OCI-LY7 (cell line): Measurements from ENCODE around the gene CTSE. TPM values are rescaled to one million over a fixed set of nuclear protein-coding genes. Genes with fewer than 3 reads are reported as not detected.

Experiments
- BruUV-seq: library from RNA; stranded (reverse); fragments of 400-500 nt; replicated peaks from 2 replicates; lab custom pipeline; 2021; lab: Mats Ljungman, UMichigan
- CTCF ChIA-PET: fragments of 300-600 bp; sonication (Branson Sonifier 250); formaldehyde crosslinking; loops from one replicate; lab custom pipeline; 2022; ENCODE audit warnings: antibody characterized with exemption; ENCODE audit not compliant: unreplicated experiment; lab: Charles Lee
- POLR2A ChIA-PET: fragments of 300-600 bp; sonication (Branson Sonifier 250); formaldehyde crosslinking; loops from one replicate; lab custom pipeline; 2022; ENCODE audit warnings: antibody characterized with exemption; lab: Charles Lee
- DNase-seq: peaks from one replicate; pipeline ENCODE4 v3.0.0-alpha.2; 2015; ENCODE audit warnings: low spot score
- H2AFZ ChIP-seq: fragments of 200-600 bp; sonication (generic), shearing (Covaris generic); 2 replicates; pipeline ENCODE4 v1.6.1; 2014; ENCODE audit warnings: mild to moderate bottlenecking, antibody characterized with exemption, low read length, moderate library complexity
- H3K27ac ChIP-seq: fragments of 200-600 bp; sonication (generic); 2 replicates; pipeline ENCODE4 v1.5.1; 2014; ENCODE audit warnings: mixed run types, low read depth, mild to moderate bottlenecking, moderate library complexity, low read length, inconsistent platforms; ENCODE audit not compliant: poor library complexity, severe bottlenecking
- H3K36me3 ChIP-seq: fragments of 200-600 bp; sonication (generic); 2 replicates; pipeline ENCODE4 v1.6.1; 2014; ENCODE audit warnings: mild to moderate bottlenecking, antibody characterized with exemption, low read length, moderate library complexity, mixed read lengths; ENCODE audit not compliant: insufficient read depth
- H3K4me1 ChIP-seq: fragments of 200-600 bp; sonication (generic); 2 replicates; pipeline ENCODE4 v1.5.1; 2014; ENCODE audit warnings: mild to moderate bottlenecking, low read length; ENCODE audit not compliant: insufficient read depth, poor library complexity, severe bottlenecking
- H3K4me2 ChIP-seq: fragments of 200-600 bp; sonication (generic); 2 replicates; pipeline ENCODE4 v1.6.1; 2014; ENCODE audit warnings: mild to moderate bottlenecking, low read length
- H3K4me3 ChIP-seq: fragments of 200-600 bp; sonication (generic); 2 replicates; pipeline ENCODE4 v1.5.1; 2014; ENCODE audit warnings: mild to moderate bottlenecking, low read depth, low read length; ENCODE audit not compliant: poor library complexity, severe bottlenecking
- H3K79me2 ChIP-seq: fragments of 200-600 bp; sonication (generic); 2 replicates; pipeline ENCODE4 v1.6.1; 2016; ENCODE audit warnings: low read depth, mild to moderate bottlenecking, low read length, moderate library complexity, mixed read lengths; ENCODE audit not compliant: insufficient read depth
- H3K9me2 ChIP-seq: fragments of 200-600 bp; sonication (generic); 2 replicates; pipeline ENCODE4 v1.6.1; 2016; ENCODE audit warnings: mild to moderate bottlenecking, low read length, mixed read lengths; ENCODE audit not compliant: insufficient read depth
- H3K9me3 ChIP-seq: fragments of 200-600 bp; sonication (generic); 2 replicates; pipeline ENCODE4 v1.6.1; 2014; ENCODE audit warnings: mild to moderate bottlenecking, mixed run types, low read length, mixed read lengths
- H4K20me1 ChIP-seq: fragments of 200-600 bp; sonication (generic); 2 replicates; pipeline ENCODE4 v1.6.1; 2014; ENCODE audit warnings: mild to moderate bottlenecking, antibody characterized with exemption, low read length, moderate library complexity, mixed read lengths; ENCODE audit not compliant: insufficient read depth
- EZH2phosphoT487 ChIP-seq: fragments of 200-600 bp; sonication (generic); IDR thresholded peaks from 2 replicates; pipeline ENCODE4 v1.6.1; 2018; ENCODE audit warnings: low read depth, borderline replicate concordance, mild to moderate bottlenecking, mixed run types, antibody characterized with exemption, low read length, moderate library complexity, mixed read lengths
- intact Hi-C: fragments of 100-400 bp; cut with micrococcal nuclease; formaldehyde crosslinking; loops from one replicate; pipeline ENCODE4 v1.10.0; 2022; ENCODE audit not compliant: unreplicated experiment
- total RNA-seq, 2 experiments: library from RNA; depleted of rRNA in 1 of 2; stranded (reverse); fragments of >200 nt in 1 of 2; shearing (Covaris generic) in 1 of 2; gene quantifications; 2 replicates each; pipeline ENCODE4 v1.2.3, GENCODE V29; 2014 to 2022
- TF ChIP-seq, protein P1 (sequence below): fragments of 200-600 bp; sonication (generic); conservative IDR thresholded peaks from 2 replicates; pipeline ENCODE4 v1.5.1; 2014; ENCODE audit warnings: mild to moderate bottlenecking, antibody characterized with exemption, low read length, moderate library complexity, mixed read lengths

Gene CTSE
- total RNA-seq, 2 experiments from 2014 or later: not detected

GRCh38 chr1:205974712-205975111 is 49.0 kb downstream of the CTSE start:
- no peaks in the 10 kb centered on the region for H3K36me3 ChIP-seq
- H3K4me3 ChIP-seq: no peak overlapping the region
- CTCF ChIA-PET: no interaction called here
- DNase-seq: no peak
- H2AFZ ChIP-seq: no peak overlapping the region
- no peaks in the 10 kb centered on the region for H3K9me3 ChIP-seq
- H3K9me2 ChIP-seq: no peaks in the 10 kb centered on the region
- BruUV-seq: no TSS peak
- POLR2A ChIA-PET: no interaction called here
- no peaks in the 10 kb centered on the region for H3K4me1 ChIP-seq
- no peaks in the 10 kb centered on the region for H3K79me2 ChIP-seq
- no peak overlapping the region for H3K4me2 ChIP-seq
- intact Hi-C loops: no loop called here
- no peaks in the 10 kb centered on the region for H4K20me1 ChIP-seq
- TF ChIP-seq EZH2phosphoT487: no peak
- TF ChIP-seq, protein P1, sequence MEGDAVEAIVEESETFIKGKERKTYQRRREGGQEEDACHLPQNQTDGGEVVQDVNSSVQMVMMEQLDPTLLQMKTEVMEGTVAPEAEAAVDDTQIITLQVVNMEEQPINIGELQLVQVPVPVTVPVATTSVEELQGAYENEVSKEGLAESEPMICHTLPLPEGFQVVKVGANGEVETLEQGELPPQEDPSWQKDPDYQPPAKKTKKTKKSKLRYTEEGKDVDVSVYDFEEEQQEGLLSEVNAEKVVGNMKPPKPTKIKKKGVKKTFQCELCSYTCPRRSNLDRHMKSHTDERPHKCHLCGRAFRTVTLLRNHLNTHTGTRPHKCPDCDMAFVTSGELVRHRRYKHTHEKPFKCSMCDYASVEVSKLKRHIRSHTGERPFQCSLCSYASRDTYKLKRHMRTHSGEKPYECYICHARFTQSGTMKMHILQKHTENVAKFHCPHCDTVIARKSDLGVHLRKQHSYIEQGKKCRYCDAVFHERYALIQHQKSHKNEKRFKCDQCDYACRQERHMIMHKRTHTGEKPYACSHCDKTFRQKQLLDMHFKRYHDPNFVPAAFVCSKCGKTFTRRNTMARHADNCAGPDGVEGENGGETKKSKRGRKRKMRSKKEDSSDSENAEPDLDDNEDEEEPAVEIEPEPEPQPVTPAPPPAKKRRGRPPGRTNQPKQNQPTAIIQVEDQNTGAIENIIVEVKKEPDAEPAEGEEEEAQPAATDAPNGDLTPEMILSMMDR: no peak
- no peak overlapping the region for H3K27ac ChIP-seq

GRCh38 chr1:205973377-205974232 is 50.1 kb downstream of the CTSE start:
- H3K36me3 ChIP-seq: no peaks in the 10 kb centered on the region
- H3K79me2 ChIP-seq: no peaks in the 10 kb centered on the region
- intact Hi-C loops: no loop called here
- no peaks in the 10 kb centered on the region for H3K9me3 ChIP-seq
- TF ChIP-seq EZH2phosphoT487: no peak
- no peak overlapping the region for H2AFZ ChIP-seq
- H3K9me2 ChIP-seq: no peaks in the 10 kb centered on the region
- no peaks in the 10 kb centered on the region for H4K20me1 ChIP-seq
- no peaks in the 10 kb centered on the region for H3K4me1 ChIP-seq
- no peak overlapping the region for H3K4me2 ChIP-seq
- no peak for DNase-seq
- ChIA-PET POLR2A (no interaction called here), CTCF (no interaction called here)
- H3K27ac ChIP-seq: no peak overlapping the region
- H3K4me3 ChIP-seq: no peak overlapping the region
- no TSS peak for BruUV-seq

GRCh38 chr1:205972491-205973168 is 51.1 kb downstream of the CTSE start:
- no TSS peak for BruUV-seq
- CTCF ChIA-PET: no interaction called here

More at GRCh38 chr1:205972491-205973168, 51.1 kb downstream of the CTSE start:
- H3K79me2 ChIP-seq: no peaks in the 10 kb centered on the region
- H3K9me2 ChIP-seq: no peaks in the 10 kb centered on the region
- TF ChIP-seq EZH2phosphoT487: no peak
- TF ChIP-seq, protein P1: no peak
- H3K36me3 ChIP-seq: no peaks in the 10 kb centered on the region
- no peaks in the 10 kb centered on the region for H3K9me3 ChIP-seq
- H4K20me1 ChIP-seq: no peaks in the 10 kb centered on the region
- DNase-seq: no peak
- H3K4me1 ChIP-seq: no peaks in the 10 kb centered on the region
- intact Hi-C loops: no loop called here
- POLR2A ChIA-PET: no interaction called here
- no peak overlapping the region for H3K27ac ChIP-seq
- no peak overlapping the region for H3K4me2 ChIP-seq
- H2AFZ ChIP-seq: no peak overlapping the region
- H3K4me3 ChIP-seq: no peak overlapping the region
